HL-60 (cell line): ENCODE results near the gene AREG.

Experiments
- DNase-seq, 2 experiments: peaks; one replicate each; pipeline ENCODE4 v3.0.0-alpha.2; 2010 to 2020; ENCODE audit warnings: low read depth in 1 of 2, low spot score in 1 of 2
- H3K27ac ChIP-seq: fragments of 250-450 bp; sonication (Bioruptor Pico); replicated peaks from 2 replicates; pipeline ENCODE4 v1.5.1; 2020; ENCODE audit warnings: mild to moderate bottlenecking, moderate library complexity
- H3K27me3 ChIP-seq: fragments of 250-450 bp; sonication (Bioruptor Pico); 2 replicates; pipeline ENCODE4 v1.5.1; 2021; ENCODE audit warnings: mild to moderate bottlenecking, moderate library complexity; ENCODE audit not compliant: insufficient read depth, poor library complexity, severe bottlenecking
- H3K4me3 ChIP-seq: replicated peaks from 2 replicates; pipeline ENCODE4 v1.5.1; 2011; ENCODE audit warnings: mild to moderate bottlenecking, control low read depth, low read length; ENCODE audit not compliant: insufficient read depth
- GABPA ChIP-seq: IDR thresholded peaks from 2 replicates; pipeline ENCODE4 v1.6.1; 2012; ENCODE audit warnings: low read depth
- POLR2AphosphoS5 ChIP-seq: IDR thresholded peaks from 2 replicates; pipeline ENCODE4 v1.6.1; 2012; ENCODE audit warnings: low read depth
- SPI1 ChIP-seq: IDR thresholded peaks from 2 replicates; pipeline ENCODE4 v1.6.1; 2012; ENCODE audit warnings: low read depth, mild to moderate bottlenecking, borderline replicate concordance
- TF ChIP-seq, protein P1 (sequence below): IDR thresholded peaks from 2 replicates; pipeline ENCODE4 v1.6.1; 2012; ENCODE audit warnings: low read depth; ENCODE audit not compliant: insufficient replicate concordance
- TF ChIP-seq, protein P2 (sequence below): IDR thresholded peaks from one replicate; pipeline ENCODE4 v1.5.1; 2011; ENCODE audit warnings: low read length, control low read depth, inconsistent platforms; ENCODE audit not compliant: insufficient read depth

Gene AREG

DNA sequence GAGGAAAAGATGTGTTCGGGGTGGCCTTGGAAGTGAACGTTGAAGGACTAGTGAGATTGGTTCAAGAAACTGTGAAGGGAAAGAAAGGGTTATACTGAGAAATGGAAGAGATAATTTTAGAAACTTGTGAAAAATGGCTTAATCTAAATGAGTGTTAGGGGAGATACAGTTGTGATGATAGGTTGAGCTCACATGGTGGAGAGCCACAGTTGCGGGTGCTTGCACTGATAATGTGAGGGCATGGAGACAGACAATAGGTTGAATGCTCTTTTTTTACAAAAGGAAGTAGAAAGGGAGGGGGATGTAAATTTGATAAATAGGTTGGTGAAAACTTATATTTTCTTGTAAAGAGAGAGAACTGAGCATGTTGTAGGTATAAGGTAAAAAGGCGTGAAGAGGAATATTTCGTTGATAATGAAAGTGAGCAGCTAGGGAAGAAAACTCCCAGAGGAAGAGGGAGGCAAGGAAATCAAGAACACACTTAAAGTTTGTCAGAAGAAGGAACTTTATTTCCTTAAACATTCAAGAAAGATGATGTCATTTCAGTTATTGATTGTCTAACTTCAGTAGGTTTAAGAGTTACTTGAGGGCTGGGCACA is 8.2 kb downstream of the AREG start:
- no peak for DNase-seq
- TF ChIP-seq SPI1 (no peak), GABPA (no peak), POLR2AphosphoS5 (no peak)
- TF ChIP-seq, protein P1, sequence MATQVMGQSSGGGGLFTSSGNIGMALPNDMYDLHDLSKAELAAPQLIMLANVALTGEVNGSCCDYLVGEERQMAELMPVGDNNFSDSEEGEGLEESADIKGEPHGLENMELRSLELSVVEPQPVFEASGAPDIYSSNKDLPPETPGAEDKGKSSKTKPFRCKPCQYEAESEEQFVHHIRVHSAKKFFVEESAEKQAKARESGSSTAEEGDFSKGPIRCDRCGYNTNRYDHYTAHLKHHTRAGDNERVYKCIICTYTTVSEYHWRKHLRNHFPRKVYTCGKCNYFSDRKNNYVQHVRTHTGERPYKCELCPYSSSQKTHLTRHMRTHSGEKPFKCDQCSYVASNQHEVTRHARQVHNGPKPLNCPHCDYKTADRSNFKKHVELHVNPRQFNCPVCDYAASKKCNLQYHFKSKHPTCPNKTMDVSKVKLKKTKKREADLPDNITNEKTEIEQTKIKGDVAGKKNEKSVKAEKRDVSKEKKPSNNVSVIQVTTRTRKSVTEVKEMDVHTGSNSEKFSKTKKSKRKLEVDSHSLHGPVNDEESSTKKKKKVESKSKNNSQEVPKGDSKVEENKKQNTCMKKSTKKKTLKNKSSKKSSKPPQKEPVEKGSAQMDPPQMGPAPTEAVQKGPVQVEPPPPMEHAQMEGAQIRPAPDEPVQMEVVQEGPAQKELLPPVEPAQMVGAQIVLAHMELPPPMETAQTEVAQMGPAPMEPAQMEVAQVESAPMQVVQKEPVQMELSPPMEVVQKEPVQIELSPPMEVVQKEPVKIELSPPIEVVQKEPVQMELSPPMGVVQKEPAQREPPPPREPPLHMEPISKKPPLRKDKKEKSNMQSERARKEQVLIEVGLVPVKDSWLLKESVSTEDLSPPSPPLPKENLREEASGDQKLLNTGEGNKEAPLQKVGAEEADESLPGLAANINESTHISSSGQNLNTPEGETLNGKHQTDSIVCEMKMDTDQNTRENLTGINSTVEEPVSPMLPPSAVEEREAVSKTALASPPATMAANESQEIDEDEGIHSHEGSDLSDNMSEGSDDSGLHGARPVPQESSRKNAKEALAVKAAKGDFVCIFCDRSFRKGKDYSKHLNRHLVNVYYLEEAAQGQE, result no peak
- TF ChIP-seq, protein P2, sequence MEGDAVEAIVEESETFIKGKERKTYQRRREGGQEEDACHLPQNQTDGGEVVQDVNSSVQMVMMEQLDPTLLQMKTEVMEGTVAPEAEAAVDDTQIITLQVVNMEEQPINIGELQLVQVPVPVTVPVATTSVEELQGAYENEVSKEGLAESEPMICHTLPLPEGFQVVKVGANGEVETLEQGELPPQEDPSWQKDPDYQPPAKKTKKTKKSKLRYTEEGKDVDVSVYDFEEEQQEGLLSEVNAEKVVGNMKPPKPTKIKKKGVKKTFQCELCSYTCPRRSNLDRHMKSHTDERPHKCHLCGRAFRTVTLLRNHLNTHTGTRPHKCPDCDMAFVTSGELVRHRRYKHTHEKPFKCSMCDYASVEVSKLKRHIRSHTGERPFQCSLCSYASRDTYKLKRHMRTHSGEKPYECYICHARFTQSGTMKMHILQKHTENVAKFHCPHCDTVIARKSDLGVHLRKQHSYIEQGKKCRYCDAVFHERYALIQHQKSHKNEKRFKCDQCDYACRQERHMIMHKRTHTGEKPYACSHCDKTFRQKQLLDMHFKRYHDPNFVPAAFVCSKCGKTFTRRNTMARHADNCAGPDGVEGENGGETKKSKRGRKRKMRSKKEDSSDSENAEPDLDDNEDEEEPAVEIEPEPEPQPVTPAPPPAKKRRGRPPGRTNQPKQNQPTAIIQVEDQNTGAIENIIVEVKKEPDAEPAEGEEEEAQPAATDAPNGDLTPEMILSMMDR, result no peak
- no peak overlapping the region for H3K27ac ChIP-seq
- H3K4me3 ChIP-seq, result no peak overlapping the region
- no peaks in the 10 kb centered on the region for H3K27me3 ChIP-seq

DNA sequence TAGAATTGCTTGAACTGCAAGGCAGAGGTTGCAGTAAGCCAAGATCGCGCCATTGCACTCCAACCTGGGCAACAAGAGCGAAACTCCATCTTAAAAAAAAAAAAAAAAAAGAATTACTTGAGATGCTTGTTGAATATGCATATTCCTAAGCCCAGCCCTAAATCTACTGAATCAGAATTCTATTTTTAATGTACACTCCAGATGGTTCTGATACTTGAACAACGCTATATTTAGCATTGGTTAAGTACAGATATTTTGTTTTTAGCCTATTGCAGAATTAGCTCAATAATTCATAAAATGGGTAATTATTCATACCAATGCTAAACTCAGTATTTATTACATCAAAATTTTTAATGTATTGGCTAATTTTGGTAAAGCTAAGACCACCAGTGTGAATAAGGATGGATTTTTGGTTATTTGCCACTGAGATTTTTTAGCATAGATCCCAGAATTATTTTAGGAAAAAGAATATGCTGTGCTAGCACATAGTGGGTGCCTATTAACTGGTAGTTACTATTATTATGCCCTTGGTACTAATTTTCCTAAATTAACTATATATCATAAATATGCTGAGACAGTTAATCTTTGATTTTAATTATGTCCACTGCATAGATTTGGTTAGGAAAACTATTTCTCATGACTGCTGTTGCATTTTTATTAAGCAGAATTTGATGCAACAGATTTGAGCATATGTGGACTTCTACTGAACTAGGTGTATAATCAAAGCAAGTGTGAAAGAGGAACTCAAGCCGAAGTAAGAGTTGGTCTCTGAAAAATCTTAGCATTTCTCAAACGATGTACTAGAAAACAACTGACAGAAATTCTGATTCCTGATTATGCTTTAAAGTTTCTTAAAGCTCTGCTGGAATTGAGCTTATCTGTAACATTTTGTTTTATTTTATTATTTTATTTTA is 9.2 kb downstream of the AREG start:
- Histone ChIP-seq H3K4me3 (no peak overlapping the region), H3K27ac (no peak overlapping the region), H3K27me3 (no peaks in the 10 kb centered on the region)
- TF ChIP-seq SPI1 (peak; percentile 15; the same call in 1 of the 2 replicates), POLR2AphosphoS5 (no peak)
- no peak for DNase-seq

DNA sequence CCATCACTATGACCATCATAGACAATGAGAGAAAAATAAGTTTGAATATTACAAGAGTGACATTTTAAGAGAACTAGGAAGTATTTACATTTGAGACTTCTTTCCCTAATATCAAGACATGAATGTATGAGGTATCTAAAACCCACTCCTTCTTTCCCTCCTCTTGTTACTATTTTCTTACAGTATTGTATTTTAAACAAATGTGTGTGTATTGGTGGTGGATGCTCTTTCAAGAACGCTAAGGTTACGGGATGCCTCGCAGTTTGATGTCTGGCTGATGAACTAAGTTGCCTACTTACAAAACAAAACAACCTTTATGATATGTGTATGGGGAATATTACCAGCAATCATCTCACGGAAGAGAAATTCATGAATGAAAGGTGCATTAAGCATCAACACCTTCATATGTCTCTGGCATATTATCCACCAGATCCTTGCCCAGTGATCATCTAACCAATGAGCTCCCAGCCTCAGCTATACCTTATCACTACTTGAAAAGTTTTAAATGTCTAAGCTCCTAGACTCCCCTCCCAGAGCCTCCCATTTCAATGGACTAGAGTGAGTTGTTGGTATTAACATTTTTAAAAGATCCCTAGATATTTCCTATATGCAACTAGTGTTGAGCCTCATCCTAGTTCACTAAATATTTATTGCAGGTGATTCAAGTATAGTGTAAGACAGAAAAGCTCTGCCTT is 10.6 kb downstream of the AREG start:
- no peak for TF ChIP-seq SPI1
- TF ChIP-seq, protein P1, result no peak
- Histone ChIP-seq H3K4me3 (no peak overlapping the region), H3K27ac (no peak overlapping the region), H3K27me3 (no peaks in the 10 kb centered on the region)
- no peak for DNase-seq

DNA sequence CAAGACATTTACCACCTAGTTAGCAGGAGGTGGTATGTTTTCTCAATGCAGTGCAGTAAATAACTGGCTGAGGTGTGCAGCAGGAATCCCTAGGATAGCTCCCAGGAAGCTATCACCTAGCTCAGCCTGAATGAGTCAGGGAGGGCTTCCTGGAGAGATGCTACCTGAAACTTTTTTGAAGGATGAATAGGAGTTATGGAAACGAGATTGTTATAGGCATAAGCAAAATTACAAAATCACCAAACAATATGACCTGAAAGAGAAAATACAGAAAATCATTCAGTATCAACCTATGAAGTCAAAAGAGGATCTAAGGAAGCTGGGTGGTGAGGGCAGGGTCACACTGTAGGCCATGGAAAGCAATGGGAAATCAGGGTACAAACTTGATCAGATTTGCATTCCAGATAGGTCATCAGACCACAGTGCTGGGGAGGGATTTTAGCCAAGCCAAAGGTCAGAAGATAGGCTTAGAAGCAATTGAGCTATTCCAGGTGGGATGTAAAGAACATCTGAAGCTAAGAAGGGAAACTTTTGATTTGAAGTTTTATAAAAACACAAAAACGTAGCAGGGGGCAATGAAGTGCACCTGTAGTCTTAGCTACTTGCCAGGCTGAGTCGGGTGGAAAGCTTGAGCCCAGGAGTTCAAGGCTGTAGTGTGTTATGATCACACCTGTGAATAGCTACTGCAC is 11.3 kb downstream of the AREG start:
- no peak overlapping the region for H3K27ac ChIP-seq
- DNase-seq, result no peak
- no peaks in the 10 kb centered on the region for H3K27me3 ChIP-seq
- no peak overlapping the region for H3K4me3 ChIP-seq
- TF ChIP-seq POLR2AphosphoS5 (no peak), GABPA (no peak), SPI1 (no peak)
- TF ChIP-seq, protein P2, result no peak
- TF ChIP-seq, protein P1, result no peak
